GM19452 (cell line): ENCODE measurements around the gene PRKG1.
"Not testable (repeated sequence)": the region's sequence is repeated elsewhere in the genome, so short reads cannot be mapped to it uniquely, and the experiment has no call there.

Source experiments
- ATAC-seq: cut with Tn5 transposase; IDR thresholded peaks from one replicate; pipeline ENCODE4 v1.9.1; 2021; ENCODE audit not compliant: unreplicated experiment

PRKG1 gene

GRCh38 chr10:51168086-51168815, 94.0 kb downstream of the PRKG1 start:
- no peak for ATAC-seq

- no peak for ATAC-seq
Observed at GRCh38 chr10:51169111-51169510, 94.8 kb downstream of the PRKG1 start.

- ATAC-seq: no peak
Observed at GRCh38 chr10:51170518-51171245, 96.4 kb downstream of the PRKG1 start.

GRCh38 chr10:51171946-51172345, 97.7 kb downstream of the PRKG1 start:
- ATAC-seq: no peak

DNA sequence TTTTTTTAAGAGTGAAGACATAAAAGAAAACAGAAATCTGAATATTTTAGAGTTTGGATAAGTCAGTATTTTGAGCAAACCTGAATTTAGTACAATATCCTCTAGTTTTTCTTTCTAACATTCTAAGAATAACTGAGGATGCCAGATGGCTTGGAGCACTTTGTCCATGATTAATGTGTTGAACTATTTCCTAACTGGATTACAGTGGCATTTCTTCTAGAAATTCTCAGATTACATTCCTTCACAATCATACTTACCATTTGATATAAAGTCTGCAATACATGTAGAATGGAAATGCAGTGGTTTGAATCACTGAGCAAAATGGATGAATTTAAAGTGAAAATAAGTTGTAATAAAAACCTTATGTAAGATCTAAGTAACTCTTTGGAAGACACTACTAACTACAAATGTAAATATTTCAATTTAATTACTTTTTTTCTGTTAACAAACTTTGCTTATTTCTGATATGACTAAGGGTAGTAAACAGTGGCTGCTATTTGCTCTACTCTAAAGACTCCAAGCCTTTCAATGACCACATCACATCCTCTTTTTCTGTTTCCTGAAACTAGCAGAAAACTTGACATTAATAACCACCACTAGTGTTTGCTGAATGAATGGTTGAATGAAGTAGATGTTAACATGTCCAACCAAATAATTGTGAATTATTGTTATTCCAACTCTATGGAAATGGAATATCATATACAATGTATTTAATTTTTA, 102.8 kb downstream of the PRKG1 start:
- ATAC-seq: no peak

DNA sequence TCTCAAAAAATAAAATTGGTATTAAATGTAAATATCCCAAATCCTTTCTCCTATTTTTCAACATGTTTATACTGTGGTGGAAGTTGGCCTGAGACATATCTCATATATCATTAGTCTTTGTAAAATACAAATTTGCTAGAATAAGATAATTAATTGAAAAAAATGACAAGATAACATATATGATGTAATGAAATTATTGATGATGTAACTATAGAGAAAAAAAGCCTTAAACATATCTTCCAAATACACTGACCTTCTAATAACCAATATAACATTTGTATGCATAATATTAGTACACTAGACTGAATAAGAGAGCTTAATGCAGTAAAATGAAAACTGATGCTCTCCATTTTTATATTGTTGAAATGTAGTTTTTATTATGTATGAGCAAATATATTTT, 104.3 kb downstream of the PRKG1 start:
- no peak for ATAC-seq

GRCh38 chr10:51180141-51180540, 105.9 kb downstream of the PRKG1 start:
- ATAC-seq: no peak

- no peak for ATAC-seq
Observed at GRCh38 chr10:51183783-51184182, 109.5 kb downstream of the PRKG1 start.

DNA sequence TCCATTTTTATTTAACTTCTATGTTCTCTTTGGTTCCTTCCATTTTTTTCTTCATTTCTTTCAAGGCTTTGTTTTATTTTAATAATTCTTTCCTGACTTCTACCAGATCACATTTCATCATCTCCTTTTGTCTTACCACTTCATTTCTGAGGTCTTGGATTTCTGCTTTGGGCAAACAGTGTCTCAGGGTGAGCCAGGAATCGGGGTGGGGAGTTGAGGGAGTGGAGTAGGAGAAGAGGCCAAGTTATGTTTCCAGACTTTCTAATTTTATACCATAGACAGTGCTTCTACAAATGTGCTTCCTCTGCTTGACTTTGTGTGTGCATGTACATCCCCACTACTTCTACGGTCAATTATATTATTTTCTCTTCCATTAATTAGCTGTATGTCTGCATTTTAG, 112.1 kb downstream of the PRKG1 start:
- no peak for ATAC-seq

- no peak for ATAC-seq
Observed at GRCh38 chr10:51188008-51188407, 113.7 kb downstream of the PRKG1 start.

- ATAC-seq: no peak
Observed at GRCh38 chr10:51188866-51189265, 114.6 kb downstream of the PRKG1 start.

GRCh38 chr10:51196508-51197175, 122.4 kb downstream of the PRKG1 start:
- no peak for ATAC-seq

DNA sequence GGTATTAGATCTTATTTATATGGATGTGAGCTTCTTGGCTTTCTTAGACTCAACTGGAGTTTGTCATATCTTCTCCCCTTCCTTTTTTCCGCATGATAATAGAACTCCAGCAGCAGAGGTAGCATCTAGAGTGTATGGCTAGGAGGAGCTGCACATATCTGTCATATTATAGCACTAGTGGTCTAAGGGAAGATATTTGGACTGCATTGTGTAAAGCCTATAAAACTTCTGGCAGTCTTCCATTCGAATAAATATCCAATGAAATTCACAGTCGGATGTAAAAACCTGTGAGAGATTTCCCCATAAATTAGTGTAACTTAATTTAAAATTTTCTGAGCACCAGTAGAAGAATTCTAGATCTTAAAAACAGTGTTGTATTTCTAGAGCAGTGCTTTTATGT, 123.9 kb downstream of the PRKG1 start:
- ATAC-seq: no peak

- no peak for ATAC-seq
Observed at GRCh38 chr10:51201947-51202346, 127.7 kb downstream of the PRKG1 start.

GRCh38 chr10:51203359-51203758, 129.1 kb downstream of the PRKG1 start:
- ATAC-seq: no peak

- ATAC-seq: no peak
Observed at GRCh38 chr10:51204066-51204465, 129.8 kb downstream of the PRKG1 start.

- no peak for ATAC-seq
Observed at GRCh38 chr10:51204701-51205100, 130.4 kb downstream of the PRKG1 start.

- no peak for ATAC-seq
Observed at GRCh38 chr10:51206500-51206899, 132.2 kb downstream of the PRKG1 start.

DNA sequence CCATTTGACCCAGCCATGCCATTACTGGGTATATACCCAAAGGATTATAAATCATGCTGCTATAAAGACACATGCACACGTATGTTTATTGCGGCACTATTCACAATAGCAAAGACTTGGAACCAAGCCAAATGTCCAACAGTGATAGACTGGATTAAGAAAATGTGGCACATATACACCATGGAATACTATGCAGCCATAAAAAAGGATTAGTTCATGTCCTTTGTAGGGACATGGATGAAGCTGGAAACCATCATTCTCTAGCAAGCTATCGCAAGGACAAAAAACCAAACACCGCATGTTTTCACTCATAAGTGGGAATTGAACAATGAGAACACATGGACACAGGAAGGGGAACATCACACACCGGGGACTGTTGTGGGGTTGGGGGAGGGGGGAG, 138.7 kb downstream of the PRKG1 start:
- not testable (repeated sequence) for ATAC-seq

DNA sequence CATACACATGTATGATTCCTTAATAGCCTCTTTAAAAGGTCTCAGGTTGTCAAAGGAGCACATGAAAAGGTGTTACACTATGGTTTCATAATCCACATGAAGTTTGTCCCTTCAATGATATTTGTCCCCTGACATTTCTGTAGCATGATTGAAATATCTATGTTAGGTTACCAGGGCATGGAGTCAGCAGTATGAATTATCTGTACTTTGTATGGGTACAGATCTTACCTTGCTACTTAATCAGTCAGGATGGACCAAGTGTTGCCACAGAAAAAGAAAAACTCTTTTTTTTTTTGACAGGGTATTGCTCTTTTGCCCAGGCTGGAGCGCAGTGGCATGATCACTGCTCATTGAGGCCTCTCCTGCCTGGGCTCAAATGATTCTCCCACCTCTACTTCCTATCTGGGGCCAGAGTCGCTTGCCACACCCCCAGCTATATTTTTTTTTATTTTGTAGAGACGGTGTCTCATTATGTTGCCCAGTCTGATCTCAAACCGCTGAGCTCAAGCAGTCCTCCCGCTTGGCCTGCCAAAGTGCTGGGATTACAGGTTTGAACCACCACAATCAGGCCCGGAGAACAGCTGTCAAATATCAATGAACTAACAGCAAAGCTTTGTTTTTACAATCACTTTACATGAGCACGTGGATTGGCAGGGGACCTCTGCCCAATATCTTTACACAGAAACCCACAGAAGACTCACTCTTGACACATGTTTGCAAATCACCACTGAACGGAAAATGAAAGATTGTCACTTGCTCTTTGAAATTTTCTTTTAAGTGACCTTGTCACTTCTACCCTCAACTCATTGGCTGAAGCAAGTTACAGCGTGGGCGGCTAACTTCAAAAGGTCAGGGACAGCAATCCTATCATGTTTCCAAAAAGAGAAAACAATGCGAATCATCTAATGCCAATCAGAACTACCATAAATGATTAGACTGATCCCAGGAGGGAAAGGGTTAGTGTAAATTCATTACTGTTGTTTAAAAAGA, 140.2 kb downstream of the PRKG1 start:
- no peak for ATAC-seq
